ENCODE measurements around the gene NRL.

DNA sequence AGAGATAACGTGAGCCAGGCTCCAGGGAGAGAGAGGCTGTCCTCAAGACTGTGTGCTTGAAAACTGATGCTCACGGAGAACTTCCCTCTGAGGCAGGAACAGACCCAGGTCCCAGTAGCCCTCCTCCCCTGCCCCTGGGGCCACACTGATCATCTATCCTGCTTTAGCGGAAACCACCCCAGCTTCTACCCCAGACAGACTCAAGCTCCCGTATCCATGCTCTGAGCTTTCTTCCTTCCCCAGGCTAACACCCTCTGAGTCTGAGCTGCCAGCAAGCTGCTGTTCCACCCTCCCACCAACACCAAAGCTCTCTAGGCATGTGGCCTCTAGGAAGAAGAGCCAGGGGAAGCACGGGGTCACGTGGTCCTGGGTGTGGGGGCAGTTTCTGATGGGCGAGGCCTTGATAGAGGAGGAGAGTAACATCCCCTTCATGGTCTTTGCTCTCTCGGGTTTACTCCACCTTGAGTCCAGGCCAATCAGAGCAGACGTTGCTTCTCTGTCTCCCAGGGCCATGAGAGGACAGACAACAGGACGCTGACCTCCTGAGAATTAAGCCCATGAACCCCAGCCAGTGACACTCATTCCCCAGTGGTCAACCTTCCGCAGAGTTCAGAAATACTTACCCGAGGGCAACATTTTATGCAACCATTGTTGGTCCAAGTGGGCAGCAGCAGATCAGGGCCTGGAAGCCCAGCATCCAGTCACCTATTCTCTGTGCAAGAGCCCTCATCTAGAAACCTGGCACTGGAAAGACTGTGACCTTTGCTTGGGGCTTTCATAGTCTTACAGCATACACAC lies 19.3 kb downstream of the NRL start:
- TF ChIP-seq CTCF (IDR thresholded peaks at IDR 0.05; ENCODE audit: low read depth, low read length) = no peak
- no peak for TF ChIP-seq EZH2phosphoT487 (IDR thresholded peaks at IDR 0.05; ENCODE audit: low read depth)
